Limb (tissue), 2 donors: ENCODE data around the gene HINT3.
"Not testable (repeated sequence)": the region's sequence is repeated elsewhere in the genome, so short reads cannot be mapped to it uniquely, and the experiment has no call there.

ENCODE experiments used
- DNase-seq, 2 donors: peaks; one replicate each; pipeline ENCODE4 v3.0.0-alpha.2; 2016; ENCODE audit errors: extremely low spot score in 2 of 2

HINT3 gene

GRCh38 chr6:125956506-125957390, at the start of gene HINT3:
TSS of gene HINT3 (plus strand) at chr6:125956770. CDS start at chr6:125956978, 208 bp downstream.
- peak; percentile 98 to 99 for DNase-seq

- DNase-seq, result no peak
These were observed 46.0 kb upstream of the HINT3 start for GRCh38 chr6:125910527-125910926.

- not testable (repeated sequence) for DNase-seq
These were observed 45.5 kb upstream of the HINT3 start for GRCh38 chr6:125911051-125911451.

DNA sequence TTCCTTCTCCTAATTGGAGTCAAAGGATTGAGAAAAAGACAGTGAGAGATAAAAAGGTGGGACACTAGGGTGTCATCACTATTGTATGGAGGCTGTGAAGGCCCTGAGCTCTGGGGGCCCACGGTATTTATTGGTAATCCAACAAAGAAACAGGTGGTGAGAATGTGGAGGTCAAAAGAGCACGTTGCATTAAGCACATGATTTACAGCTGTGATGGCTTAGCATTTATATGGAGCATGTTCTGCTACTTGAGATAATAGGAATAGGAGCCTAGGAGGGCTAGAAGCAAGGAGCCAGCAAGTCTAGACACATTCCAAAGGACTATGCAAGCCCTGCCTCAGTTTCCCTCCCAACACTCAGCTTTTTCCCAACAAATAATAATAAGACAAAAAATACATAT, 44.1 kb upstream of the HINT3 start:
- DNase-seq, result not testable (repeated sequence)

DNA sequence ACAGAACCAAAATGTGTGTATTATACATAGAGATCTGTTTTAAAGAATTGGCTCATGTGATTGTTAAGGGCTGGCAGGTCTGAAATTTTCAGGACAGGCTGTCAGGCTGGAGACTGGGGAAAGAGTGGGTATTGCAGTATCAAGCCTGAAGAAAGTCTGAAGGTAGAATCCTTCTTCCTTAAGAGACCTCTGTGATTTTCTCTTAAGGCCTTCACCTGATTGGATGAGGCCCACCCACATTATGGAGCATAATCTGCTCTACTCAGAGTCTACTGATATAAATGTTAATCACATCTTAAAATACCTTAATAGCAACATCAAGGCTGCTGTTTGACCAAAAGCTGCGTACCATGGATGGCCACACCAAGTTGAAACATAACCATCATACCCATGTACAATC, 43.4 kb upstream of the HINT3 start:
- DNase-seq, result no peak

GRCh38 chr6:125913864-125914351, 42.7 kb upstream of the HINT3 start:
- no peak for DNase-seq

GRCh38 chr6:125918230-125918629, 38.3 kb upstream of the HINT3 start:
- no peak for DNase-seq

GRCh38 chr6:125918681-125919566, 37.6 kb upstream of the HINT3 start:
- peak in 1 of 2 donors; percentile 55 for DNase-seq

DNA sequence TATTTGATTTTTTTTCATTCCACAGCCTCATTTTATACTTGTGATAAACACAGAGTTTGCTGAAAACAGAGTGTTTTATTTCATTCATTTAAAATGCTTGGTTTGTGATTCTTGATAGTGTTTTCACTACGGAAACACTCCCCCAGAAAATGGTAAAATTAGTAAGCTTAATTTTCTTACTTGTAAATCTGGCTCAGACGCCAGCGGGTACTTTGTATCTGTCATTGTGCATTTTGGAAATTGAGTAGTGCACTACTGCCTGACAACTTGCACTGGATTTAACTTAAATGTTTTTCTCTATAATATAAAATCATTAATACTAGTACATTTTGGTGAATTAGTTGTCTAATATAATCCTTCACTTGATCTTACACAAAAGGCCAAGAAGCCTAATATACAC, 37.0 kb upstream of the HINT3 start:
- no peak for DNase-seq

GRCh38 chr6:125922322-125922860, 34.2 kb upstream of the HINT3 start:
- DNase-seq, result no peak

DNA sequence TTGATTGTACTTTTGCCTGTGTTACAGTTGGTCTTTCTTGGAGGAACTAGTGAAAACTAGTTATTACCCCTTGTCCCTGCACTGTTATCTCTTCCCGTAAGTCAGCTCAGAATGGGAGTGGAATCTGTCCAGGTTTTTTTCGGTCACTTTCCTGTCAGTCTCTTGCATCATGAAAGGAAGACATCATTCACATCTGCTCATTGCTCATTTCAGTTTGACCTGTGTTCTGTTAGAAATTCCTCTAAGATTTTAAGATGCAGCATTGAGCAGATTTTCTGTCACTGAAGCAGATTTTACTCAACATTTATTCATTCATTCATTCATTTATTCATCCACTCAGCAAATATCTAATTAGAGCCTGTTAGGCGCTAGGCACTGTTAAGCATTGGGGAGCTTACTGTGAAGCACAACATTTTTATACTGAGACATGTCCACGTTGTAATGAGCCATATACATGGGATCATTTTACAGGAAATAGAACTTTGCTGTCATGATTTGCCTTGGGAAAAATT, 33.1 kb upstream of the HINT3 start:
- no peak for DNase-seq

GRCh38 chr6:125924169-125924568, 32.4 kb upstream of the HINT3 start:
- DNase-seq, result no peak

DNA sequence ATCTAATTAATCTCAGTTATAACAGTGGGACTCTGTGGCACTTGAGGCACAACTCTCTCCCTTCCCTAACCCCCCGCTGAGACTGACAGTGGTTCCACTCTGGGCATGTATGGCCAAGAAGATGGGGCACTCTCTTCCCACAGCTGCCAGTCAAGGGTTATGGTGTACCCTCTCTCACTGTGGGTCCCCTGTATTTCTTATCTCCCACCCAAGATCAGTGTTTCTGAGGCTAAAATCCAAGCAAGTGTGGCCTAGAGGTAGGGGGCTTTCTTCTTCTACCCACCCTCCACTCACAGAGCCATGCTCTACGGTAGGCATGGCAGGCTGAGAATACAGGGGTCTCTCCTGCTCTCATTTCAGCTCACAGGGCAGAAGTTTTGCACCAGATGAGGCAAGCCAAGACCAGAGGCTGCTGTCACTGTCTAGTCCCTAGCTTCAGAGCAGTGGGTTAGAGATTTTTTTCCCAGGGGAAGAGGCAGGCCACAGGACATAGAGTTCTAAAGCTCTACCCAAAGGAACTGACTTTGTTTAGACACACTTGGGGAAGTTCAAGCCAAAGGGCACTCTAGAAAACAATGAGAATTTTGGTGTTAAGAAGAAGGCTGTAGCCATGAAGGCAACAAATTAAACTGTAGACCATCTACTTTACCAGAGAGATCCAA, 31.7 kb upstream of the HINT3 start:
- DNase-seq, result no peak

DNA sequence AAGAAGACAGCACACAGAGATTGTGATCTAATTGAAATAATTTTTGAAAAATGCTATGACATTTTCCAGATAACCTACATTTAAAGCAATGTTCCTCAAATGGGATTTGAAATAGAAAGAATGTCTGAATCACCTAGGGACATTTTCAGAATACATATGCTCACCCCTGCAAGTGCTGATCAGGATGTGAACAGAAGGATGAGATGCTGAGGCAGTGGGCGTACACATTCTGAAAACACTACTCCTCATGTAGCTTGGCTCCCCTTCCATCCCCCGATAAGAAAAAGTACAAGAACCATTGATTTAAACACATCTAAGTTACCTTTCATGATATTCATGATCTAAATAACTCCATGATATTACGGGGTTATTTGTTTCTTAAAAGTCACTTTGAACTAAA, 29.9 kb upstream of the HINT3 start:
- no peak for DNase-seq

GRCh38 chr6:125927761-125928160, 28.8 kb upstream of the HINT3 start:
- no peak for DNase-seq

- DNase-seq, result no peak
These were observed 25.7 kb upstream of the HINT3 start for GRCh38 chr6:125930765-125931418.

- no peak for DNase-seq
These were observed 24.7 kb upstream of the HINT3 start for GRCh38 chr6:125931733-125932450.

DNA sequence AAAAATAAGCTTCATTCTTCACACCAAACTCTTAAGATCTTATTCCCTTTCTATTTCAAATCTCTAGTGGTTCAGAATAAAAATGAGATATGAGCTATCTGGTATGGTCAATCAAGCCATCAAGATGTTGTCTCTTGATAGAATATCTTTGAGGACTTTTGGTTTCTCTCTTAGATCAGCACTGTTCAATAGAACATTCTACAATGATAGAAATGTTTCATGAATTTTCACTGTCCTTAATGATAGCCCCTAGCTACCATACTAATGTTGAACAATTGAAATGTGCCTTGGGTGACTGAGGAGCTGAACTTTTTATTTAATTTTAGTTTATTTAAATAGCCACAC, 24.1 kb upstream of the HINT3 start:
- no peak for DNase-seq

GRCh38 chr6:125935520-125935919, 21.1 kb upstream of the HINT3 start:
- DNase-seq, result not testable (repeated sequence)

DNA sequence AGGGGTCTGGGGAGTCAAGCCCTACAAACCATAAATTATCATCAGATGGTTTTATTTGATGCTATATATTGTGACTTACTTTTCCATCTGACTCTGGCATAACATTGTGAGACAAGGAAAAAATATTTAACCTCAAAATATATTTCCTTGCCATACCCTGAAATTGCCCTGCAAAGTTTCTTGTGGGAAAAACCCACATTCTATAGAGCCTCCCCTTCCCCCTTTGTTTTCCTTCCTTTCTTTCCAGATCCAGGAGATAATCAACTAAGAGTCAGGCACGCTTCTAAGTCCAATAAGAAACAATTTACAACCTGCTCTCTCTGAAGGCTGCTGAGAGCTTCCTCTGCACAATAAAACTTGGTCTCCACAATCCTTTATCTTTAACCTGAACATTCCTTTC, 17.5 kb upstream of the HINT3 start:
- DNase-seq, result no peak
